Activated CD4-positive, alpha-beta T cell treated with anti-CD3 and anti-CD28 coated beads, Interleukin-2, amount 50 U/mL, for 48 hours (primary cell): ENCODE measurements around the gene SPTB.

Experiments used
- DNase-seq, 2 experiments: peaks; one replicate each; pipeline ENCODE4 v3.0.0-alpha.2; 2020

Gene SPTB

DNA sequence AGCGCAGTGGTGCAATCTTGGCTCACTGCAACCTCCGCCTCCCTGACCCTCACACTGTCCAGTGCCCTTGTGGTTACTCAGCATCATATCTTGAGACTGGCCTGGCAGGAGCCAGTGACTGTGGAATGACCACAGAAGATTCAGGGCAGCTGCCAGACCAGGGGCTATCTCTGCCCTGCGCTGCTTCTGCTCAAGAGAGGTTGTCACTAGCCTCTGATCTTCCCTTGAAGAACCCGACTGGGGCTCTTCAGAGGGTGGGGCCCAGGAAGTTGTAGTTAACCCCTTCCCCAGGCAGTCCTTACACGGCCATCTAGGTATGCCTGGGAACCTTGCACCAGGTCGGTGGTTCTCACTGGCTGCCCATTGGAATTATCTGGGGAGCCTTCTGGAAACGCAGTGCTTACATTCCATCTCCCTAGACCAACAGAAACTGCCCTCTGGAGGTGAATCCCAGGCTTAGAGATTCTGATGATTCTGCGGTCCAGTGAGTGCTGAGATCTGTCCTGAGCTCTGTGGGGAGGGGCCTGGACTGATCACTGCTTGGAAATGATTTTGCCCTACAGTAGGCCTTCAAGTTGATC, 134.1 kb downstream of the SPTB start:
- DNase-seq, result no peak

DNA sequence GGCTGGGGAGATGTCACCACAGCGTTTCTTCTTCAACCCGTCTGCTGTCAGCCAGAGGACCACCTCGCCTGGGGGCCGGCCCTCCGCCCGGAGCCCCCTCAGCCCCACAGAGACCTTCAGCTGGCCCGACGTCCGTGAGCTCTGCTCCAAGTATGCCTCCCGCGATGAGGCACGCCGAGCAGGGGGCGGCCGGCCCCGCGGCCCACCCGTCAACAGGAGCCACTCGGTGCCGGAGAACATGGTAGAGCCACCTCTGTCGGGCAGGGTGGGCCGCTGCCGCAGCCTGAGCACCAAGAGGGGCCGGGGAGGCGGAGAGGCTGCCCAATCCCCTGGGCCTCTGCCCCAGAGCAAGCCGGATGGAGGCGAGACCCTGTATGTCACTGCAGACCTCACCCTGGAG, 136.6 kb downstream of the SPTB start:
- no peak for DNase-seq

DNA sequence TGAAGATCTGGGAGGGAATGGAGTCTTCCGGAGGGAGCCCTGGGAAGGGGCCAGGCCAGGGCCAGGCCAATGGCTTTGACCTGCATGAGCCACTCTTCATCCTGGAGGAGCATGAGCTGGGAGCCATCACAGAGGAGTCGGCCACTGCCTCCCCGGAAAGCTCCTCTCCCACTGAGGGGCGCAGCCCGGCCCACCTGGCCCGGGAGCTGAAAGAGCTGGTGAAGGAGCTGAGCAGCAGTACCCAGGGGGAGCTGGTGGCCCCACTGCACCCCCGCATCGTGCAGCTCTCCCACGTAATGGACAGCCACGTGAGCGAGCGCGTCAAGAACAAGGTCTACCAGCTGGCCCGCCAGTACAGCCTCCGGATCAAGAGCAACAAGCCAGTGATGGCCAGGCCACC, 137.7 kb downstream of the SPTB start:
- DNase-seq, result no peak

DNA sequence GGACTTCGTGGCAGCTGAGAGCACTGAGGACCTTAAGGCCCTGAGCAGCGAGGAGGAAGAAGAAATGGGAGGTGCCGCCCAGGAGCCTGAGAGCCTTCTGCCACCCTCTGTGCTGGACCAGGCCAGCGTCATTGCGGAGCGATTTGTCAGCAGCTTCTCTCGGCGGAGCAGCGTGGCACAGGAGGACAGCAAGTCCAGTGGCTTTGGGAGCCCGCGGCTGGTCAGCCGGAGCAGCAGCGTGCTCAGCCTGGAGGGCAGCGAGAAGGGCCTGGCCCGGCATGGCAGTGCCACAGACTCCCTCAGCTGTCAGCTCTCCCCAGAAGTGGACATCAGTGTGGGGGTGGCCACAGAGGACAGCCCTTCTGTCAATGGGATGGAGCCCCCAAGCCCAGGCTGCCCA, 138.5 kb downstream of the SPTB start:
- DNase-seq, result no peak

DNA sequence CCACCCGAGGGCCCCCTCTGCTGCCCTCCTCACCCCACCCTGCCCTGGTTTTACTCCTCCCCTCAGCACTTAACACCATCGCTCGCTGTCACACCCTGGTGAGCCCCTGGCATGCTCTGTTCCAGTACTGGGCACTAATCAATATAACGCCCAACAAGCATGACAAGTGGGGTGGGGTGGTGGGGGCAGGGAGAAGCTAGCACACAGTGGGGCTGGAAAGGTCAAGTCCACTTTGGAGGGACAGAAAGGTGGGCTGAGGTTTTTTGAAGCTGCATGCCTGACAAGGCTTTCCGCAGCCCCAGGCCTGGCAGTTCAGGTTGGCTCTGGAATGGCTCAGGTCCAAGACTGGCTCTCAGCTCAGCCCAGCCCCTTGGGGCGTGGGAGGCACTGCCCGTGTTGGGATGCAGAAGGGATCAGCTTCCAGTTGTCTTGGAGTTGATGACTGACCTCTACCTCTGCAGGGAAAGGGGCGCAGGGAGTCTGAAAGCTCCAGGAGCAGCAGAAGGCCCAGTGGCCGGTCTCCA, 141.4 kb downstream of the SPTB start:
- no peak for DNase-seq

DNA sequence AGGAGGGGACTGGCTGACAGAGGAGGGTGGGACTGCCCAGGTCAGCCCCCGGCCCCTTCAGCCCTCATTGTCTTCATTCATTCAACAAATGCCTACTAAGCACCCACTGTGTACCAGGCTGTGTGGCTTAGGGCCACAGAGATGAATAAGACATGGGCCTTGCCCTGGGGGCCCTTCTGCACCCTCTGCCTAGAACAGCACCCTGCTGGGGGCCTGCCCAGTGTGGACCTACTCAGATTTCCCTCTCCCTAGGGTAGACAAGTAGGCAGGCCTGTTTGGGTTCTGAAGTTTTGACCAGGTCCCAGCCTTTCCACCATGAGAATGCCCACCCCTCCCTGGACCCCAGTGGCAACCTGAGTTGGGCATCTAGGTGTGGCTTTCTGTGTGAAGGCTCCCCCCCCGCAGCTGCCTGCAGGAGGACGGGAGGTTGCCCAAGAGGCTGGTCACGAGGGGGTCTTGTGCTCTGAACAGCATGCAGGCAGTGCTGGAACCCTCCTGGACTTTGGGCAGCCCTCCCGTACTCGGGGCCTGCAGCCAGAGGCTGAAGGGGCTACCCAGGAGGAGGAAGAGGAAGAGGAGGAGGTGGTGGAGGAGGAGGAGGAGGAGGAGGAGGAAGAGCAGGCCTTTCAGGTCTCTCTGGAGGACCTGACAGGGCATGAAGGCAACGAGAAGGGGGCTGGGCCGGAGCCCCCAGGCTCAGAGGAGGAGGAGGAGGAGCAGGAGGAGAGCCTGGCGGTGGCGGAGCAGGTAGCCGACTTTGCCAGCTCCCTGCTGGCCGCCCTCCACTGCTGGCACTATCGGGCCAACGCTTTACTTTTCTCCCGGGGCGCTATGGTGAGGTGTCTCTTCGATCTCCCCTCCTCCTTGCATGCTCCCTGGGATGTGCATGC, 142.1 kb downstream of the SPTB start:
- no peak for DNase-seq

DNA sequence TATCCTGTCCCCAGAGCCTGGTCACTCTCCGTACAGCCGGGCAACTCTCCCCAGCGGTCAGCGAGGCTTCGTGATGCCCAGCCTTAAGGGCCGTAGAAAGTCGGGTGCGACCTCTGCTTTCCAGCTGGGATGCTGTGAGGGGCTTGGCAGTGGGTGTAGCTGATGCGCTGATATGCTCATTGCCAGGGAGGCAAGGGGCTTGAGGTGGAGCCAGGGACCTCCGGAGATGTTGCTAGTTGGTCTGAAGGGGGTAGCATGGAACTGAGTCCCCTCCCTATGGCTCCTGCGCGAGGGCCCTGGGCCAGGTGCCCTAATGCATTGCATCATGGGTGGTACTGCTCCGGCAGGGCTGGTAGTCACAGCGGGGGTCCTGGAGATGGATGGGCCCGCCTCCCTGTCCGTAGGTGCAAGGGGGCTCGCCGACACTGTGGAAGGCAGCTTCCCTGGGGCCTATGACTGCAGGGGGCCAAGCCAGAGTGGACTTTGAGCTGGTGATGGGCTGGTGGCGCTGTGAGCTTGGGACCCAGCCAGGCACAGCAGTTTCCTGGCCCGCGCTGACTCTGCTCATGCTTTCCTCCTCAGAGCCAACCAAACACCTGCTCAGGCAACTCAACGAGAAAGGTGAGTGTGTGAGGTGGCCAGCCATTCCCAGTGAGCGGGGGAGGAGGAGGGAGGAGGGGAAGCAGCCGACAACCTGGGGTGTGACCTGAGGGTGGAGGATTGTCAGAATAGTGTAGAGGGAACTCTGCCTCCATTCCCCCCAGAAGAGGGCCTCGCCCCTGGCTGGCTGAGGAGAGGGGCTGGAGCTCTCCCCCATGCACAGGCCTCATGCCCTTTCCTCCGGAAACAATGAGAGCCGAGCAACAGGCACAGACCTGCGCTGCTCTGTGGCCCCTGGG, 143.2 kb downstream of the SPTB start:
- DNase-seq, result no peak

DNA sequence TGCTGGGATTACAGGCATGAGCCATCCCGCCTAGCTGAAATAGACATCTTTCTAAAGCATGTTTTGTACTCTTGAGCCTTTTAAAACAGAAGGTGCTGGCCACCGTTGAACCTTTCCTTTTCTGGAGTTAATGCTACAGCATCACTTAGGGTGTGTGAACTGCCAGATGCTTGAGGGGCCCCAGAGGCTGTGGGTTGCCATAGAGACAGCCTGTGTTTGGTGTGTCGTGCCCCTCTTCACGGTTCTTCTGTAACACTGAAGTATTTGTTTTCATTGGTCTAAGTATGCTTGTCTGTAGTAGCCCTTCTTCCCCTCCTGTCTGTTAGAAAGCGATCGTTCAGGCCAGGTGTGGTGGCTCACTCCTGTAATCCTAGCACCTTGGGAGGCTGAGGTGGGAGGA, 144.7 kb downstream of the SPTB start:
- no peak for DNase-seq

DNA sequence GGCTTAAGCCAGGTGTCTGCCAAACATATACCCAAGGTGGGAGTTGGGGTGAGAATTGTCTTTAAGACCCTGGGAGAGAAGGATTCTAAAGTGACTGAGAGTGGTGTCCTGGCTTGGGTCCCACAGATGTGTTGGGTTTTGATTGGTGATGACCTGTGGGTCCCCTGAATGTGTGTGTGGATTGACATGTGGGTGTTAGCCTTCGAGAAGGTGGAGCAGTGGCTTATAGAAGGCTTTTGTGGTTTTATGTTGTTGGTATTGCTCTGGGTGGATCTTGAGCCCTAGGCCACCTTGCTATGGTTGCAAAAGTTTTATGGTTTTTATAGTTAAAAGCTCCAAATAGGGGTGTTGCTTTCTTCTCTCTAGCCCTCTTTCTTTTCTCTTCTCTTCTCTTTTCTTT, 145.8 kb downstream of the SPTB start:
- DNase-seq, result no peak

DNA sequence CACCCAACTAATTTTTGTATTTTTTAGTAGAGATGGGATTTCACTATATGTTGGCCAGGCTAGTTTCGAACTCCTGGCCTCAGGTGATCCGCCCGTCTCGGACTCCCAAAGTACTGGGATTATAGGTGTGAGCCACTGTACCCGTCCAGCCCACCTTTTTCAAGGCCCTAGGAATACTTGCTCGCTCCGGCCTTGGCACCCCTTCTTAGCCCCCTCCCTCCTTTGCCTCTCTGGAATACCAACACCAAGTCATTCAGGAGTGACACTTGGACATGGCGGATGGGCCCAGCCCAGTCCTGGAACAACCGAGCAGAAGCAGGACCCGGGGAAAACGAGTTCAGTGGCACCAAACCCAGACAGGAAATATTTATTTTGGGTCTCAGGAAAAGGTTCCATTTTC, 146.4 kb downstream of the SPTB start:
- DNase-seq, result no peak

DNA sequence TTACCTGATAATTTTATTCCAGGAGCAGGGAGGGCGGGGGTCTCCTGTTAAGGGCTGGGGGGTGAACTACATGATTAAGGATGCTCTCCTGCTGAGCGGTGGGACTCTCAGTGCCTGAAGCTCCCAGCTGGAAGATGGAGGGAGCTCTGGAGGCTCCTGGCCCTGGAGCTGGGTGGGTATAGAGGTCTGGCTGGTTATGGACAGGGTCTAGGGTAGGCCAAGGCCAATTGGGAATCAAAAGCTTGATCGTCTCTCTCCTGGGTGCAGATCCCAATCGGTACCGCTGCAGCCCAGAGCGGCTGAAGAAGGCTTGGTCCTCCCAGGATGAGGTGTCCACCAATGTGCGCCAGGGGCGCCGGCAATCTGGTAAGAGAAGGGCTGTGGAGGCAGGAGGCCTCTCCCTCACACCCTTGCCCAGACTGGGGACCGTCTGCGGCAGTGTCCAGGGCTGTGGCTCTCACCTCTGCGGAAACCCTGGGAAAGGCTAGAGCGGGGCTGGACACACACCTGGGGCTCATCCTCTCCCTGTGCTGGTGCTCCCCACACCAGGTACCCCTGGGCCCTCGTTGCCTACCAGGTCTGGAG, 147.1 kb downstream of the SPTB start:
- no peak for DNase-seq

DNA sequence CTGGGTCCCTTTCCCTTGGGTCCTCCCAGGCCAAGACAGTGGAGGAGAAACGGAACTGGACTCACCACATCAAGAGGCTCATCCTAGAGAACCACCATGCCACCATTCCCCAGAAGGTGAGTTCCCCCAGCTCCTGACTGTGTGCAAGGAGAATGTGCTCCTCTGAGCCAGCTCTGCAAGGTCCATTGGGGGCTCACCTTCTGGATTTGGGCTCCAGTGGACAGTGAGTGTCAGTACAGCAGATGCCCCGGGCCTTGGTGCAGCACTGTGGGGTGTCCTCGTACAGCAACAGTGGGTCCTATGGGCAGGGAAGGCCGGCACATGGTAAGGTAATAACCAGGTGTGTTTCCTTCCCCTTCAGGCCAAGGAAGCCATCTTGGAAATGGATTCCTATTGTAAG, 147.6 kb downstream of the SPTB start:
- no peak for DNase-seq

DNA sequence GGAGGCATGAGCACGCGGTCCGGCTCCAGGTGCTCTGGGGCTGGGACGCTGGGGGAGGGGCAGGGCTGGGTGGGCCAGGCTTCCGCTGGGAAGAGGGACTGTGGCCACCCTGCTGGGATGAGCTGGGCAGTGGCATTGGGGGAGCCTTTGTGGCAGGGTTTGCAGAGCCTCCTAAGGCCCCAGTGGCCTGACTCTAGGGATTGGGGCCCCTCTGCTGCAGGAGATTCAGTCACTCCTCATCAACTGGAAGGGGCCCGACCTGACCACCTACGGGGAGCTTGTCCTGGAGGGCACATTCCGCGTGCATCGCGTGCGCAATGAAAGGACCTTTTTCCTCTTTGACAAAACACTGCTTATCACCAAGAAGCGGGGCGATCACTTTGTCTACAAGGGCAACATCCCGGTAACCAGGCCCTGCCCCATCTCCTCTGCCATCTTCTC, 148.5 kb downstream of the SPTB start:
- no peak for DNase-seq

DNA sequence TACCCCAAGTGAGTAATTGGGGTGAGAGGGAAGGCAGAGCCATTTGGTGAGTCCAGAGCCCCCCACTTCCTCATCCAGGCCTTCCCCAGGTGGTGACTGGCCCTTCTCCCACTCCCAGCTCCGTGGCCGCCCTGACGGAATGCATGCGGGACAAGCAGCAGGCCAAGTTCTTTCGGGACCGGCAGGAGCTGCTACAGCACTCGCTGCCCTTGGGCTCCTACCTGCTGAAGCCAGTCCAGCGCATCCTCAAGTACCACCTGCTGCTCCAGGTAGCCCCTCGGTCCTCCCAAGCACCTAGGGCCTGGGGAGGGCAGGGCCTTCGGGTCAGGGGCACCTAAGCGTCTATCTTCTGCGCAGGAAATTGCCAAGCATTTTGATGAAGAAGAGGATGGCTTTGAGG, 149.0 kb downstream of the SPTB start:
- DNase-seq, result no peak

DNA sequence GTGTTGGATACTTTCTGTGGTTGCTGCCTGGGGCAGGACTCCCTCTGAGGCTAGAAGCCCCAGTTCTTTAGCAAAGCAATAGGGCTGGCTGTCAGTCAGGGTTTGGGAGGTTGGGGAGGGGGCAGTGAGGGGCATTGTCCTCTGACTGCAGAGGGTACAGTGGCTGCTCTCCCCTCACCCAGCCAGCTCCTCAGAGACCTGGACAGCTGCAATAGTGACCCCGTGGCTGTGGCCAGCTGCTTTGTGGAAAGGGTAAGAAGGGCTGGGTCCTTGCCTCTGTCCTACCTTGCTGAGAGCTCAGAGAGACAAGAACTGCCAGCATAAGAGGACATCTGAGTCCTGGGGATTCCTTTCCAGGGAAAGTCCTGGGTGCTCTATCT, 149.7 kb downstream of the SPTB start:
- DNase-seq, result no peak

DNA sequence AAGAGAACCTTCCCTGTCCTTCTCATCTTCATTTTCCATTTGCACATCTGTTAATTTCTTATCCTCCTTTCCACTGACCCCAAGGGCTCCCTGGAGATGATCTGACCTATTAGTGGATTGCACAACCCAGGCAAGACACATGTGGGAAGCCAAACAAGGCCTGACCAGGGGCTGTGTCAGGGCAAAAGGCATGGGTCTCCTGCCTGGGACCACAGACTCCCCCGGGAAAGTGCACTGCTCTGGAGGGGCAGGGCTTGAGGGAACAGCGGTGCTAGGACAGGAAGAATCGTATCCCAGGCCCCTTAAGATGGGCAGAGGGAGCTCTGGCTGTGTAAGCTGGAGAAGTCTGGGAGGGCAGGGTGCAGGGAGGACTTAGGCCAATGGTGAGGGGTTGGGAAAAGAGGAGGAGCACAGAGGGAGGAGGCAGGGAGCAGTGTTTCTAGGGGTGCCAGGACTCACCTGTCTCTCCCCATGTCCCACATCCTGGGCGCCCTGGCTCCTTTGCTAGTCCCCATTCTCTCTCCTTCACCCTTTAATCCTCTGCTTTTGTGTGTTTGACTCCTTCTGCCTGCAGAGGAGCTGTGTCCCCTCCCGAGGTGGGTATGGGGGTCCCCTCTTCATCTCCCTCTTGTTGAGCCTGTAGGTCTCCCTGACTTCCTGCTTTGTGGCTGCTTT, 150.2 kb downstream of the SPTB start:
- DNase-seq, result no peak

DNA sequence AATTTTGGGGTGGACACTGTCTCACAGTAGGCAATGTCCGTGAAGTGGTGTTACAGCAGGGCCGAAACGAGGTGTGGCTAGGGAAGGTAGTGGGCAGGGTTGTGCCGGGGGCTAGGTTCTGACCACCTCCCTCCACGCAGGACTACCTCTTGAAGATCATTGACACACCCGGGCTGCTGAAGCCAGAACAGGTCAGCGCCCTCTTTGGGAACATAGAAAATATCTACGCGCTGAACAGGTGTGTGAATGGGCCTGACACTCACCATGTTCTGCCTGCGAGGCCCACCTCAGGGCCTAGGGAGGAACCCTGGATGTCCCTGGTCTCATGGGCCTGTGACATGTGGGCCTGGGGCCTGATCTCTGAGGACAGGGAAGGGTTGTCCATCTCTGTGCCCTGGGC, 150.9 kb downstream of the SPTB start:
- no peak for DNase-seq

DNA sequence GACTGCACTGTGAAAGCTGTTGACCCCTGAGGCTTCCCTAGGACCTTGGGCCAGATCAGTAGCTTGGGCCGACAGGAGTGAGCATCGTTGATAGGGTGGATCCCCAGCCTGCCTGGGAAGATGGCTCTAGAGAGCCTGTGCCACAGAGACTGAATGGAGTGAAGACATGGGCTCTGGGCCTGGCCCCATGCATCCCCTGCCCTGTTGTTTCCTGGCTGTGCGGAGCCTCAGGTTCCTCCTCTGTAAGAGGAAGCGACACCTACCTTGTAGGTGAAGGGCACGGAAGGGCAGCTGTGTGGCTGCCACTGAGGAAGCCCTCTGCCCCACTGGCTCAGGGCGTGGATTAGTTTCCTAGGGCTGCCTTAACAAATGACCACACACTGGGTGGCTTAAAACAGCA, 151.6 kb downstream of the SPTB start:
- no peak for DNase-seq

DNA sequence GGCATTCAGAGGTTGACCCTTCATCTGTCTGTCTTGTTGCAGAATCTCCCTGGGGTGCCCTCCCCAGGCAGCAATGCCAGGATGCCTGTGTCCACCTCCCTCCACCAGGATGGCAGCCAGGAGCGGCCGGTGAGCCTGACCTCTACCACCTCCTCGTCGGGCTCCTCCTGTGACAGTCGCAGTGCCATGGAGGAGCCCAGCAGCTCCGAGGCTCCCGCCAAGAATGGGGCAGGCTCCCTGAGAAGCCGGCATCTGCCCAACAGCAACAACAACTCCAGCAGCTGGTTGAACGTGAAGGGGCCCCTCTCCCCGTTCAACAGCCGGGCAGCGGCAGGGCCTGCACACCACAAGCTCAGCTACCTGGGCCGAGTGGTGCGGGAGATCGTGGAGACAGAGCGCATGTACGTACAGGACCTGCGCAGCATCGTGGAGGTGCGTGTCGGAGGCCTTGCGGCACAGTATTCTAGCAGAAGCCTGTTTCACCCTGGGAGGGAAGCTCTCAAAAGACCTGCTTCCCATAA, 152.1 kb downstream of the SPTB start:
- no peak for DNase-seq

DNA sequence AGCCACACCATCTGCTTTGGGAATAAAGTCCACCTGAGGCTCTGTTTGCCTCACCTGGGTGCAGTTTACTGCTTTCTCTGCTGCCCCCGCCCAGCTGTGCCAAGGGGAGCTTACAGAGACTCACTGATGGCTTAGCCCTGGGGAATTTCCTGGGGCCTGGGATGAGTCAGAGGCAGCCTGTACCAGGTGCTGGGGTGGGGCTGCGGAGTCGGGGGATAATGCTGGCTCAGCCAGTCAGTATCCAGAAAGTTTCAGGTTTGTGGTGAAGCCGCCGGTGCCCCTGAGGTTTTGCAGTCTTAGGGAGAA, 153.2 kb downstream of the SPTB start:
- DNase-seq, result peak; percentile 51 to 68

DNA sequence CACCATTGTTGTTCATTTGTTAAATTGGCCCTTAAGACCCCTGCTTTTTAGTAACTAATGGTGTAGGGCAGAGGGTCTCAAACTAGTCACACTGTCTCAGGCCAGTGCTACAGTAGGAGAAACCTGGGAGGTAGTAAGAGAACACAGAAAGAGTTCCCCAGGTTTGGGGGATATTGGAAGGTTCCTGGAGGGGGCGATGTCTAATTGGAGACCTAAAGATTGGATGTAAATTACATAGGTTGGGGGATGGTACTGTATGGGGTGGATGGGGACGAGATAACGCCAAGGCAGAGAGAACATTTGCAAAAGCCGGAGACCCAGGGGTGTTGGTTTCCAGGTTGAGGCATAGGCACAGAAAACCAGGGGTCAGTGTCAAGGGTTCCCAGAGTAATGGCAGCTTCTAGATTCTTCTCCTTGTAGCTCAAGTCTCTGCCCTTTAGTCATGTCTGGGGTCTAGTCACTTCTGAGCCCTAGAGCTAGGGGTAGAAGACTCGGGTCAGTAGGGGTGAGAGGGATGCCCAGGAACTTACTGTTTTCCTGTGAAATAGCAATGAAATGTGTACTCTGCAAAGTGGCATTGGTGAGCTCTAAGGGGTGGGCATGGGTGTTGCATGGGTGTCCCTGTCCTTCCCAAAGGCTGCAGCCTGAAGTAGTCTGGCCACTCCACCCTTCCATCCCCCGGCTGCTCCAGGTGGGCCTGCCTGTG, 153.7 kb downstream of the SPTB start:
- DNase-seq, result no peak
